GM18505 (cell line): ENCODE data around the gene SASH1.

ENCODE experiments used
- ATAC-seq: cut with Tn5 transposase; IDR thresholded peaks from one replicate; pipeline ENCODE4 v1.9.1; 2021; ENCODE audit not compliant: unreplicated experiment
- POLR2A ChIP-seq: IDR thresholded peaks from 4 replicates; pipeline ENCODE4 v1.6.1; 2011; ENCODE audit warnings: borderline replicate concordance; ENCODE audit not compliant: insufficient read depth, insufficient read length; ENCODE audit errors: extremely low read depth

SASH1 gene

GRCh38 chr6:148590883-148591282, 248.2 kb downstream of the SASH1 start:
- no peak for ATAC-seq
- no peak for TF ChIP-seq POLR2A

GRCh38 chr6:148591656-148592055, 249.0 kb downstream of the SASH1 start:
- no peak for ATAC-seq
- TF ChIP-seq POLR2A: no peak

- TF ChIP-seq POLR2A: no peak
Observed at GRCh38 chr6:148593130-148593812, 250.6 kb downstream of the SASH1 start.

GRCh38 chr6:148593813-148594170, 251.2 kb downstream of the SASH1 start:
- no peak for TF ChIP-seq POLR2A
- no peak for ATAC-seq

More at GRCh38 chr6:148593130-148593812, 250.6 kb downstream of the SASH1 start:
- ATAC-seq: no peak

- no peak for ATAC-seq
- TF ChIP-seq POLR2A: no peak
Observed at GRCh38 chr6:148595550-148595949, 252.9 kb downstream of the SASH1 start.

GRCh38 chr6:148596891-148597455, 254.3 kb downstream of the SASH1 start:
- no peak for TF ChIP-seq POLR2A

GRCh38 chr6:148598724-148599123, 256.1 kb downstream of the SASH1 start:
- ATAC-seq: no peak
- TF ChIP-seq POLR2A: no peak

More at GRCh38 chr6:148596891-148597455, 254.3 kb downstream of the SASH1 start:
- no peak for ATAC-seq

GRCh38 chr6:148599967-148600426, 257.4 kb downstream of the SASH1 start:
- no peak for ATAC-seq

More at GRCh38 chr6:148599967-148600426, 257.4 kb downstream of the SASH1 start:
- TF ChIP-seq POLR2A: no peak
